GM23248 (cell line): ENCODE results near the gene GDF10. TPM values are rescaled to one million over a fixed set of nuclear protein-coding genes. Genes with fewer than 3 reads are reported as not detected.

ENCODE experiments used
- DNase-seq: peaks from one replicate; pipeline ENCODE4 v3.0.0-alpha.2; 2015
- H2AFZ ChIP-seq: fragments of 200-600 bp; sonication (generic); 2 replicates; pipeline ENCODE4 v1.6.1; 2016; ENCODE audit warnings: antibody characterized with exemption
- H3F3A ChIP-seq: fragments of 200-600 bp; sonication (generic); 2 replicates; pipeline ENCODE4 v1.6.1; 2016; ENCODE audit warnings: mild to moderate bottlenecking, antibody characterized with exemption, mixed run types; ENCODE audit not compliant: insufficient read depth
- H3K27ac ChIP-seq: fragments of 200-600 bp; sonication (generic); 2 replicates; pipeline ENCODE4 v1.5.1; 2016; ENCODE audit warnings: mild to moderate bottlenecking
- H3K27me3 ChIP-seq: fragments of 200-600 bp; sonication (generic); replicated peaks from 2 replicates; pipeline ENCODE4 v1.6.1; 2016; ENCODE audit warnings: mild to moderate bottlenecking; ENCODE audit not compliant: insufficient read depth
- H3K36me3 ChIP-seq: fragments of 200-600 bp; sonication (generic); 2 replicates; pipeline ENCODE4 v1.6.1; 2016; ENCODE audit warnings: low read depth, mild to moderate bottlenecking
- H3K4me1 ChIP-seq: fragments of 200-600 bp; sonication (generic); 2 replicates; pipeline ENCODE4 v1.6.1; 2016; ENCODE audit warnings: mild to moderate bottlenecking; ENCODE audit not compliant: insufficient read depth
- H3K4me2 ChIP-seq: fragments of 200-600 bp; sonication (generic); one replicate; pipeline ENCODE4 v1.6.1; 2016; ENCODE audit warnings: mild to moderate bottlenecking; ENCODE audit not compliant: unreplicated experiment
- H3K4me3 ChIP-seq: fragments of 200-600 bp; sonication (generic); 2 replicates; pipeline ENCODE4 v1.5.1; 2016; ENCODE audit warnings: mild to moderate bottlenecking
- H3K79me2 ChIP-seq: fragments of 200-600 bp; sonication (generic); 2 replicates; pipeline ENCODE4 v1.6.1; 2016; ENCODE audit warnings: mild to moderate bottlenecking; ENCODE audit not compliant: insufficient read depth
- H3K9ac ChIP-seq: fragments of 200-600 bp; sonication (generic); 2 replicates; pipeline ENCODE4 v1.6.1; 2016; ENCODE audit warnings: mild to moderate bottlenecking
- H3K9me2 ChIP-seq: fragments of 200-600 bp; sonication (generic); 2 replicates; pipeline ENCODE4 v1.6.1; 2016; ENCODE audit warnings: mixed run types, mild to moderate bottlenecking, moderate library complexity; ENCODE audit not compliant: insufficient read depth
- H3K9me3 ChIP-seq: fragments of 200-600 bp; sonication (generic); one replicate; pipeline ENCODE4 v1.6.1; 2017; ENCODE audit warnings: low read depth
- H4K20me1 ChIP-seq: fragments of 200-600 bp; sonication (generic); 2 replicates; pipeline ENCODE4 v1.6.0; 2016; ENCODE audit not compliant: insufficient read depth
- EZH2 ChIP-seq: fragments of 200-600 bp; sonication (generic); IDR thresholded peaks from 2 replicates; pipeline ENCODE4 v1.6.1; 2018; ENCODE audit warnings: antibody characterized with exemption, mild to moderate bottlenecking; ENCODE audit not compliant: insufficient read depth, poor library complexity, severe bottlenecking
- EZH2phosphoT487 ChIP-seq: fragments of 200-600 bp; sonication (generic); IDR thresholded peaks from 2 replicates; pipeline ENCODE4 v1.6.1; 2018; ENCODE audit warnings: antibody characterized with exemption, moderate library complexity, mild to moderate bottlenecking, low read depth; ENCODE audit not compliant: insufficient read depth
- WGBS, 2 experiments: methylation state at CpG; one replicate each; pipeline ENCODE4 v1.1.6; 2015 to 2017; ENCODE audit warnings: low lambda C conversion rate in 2 of 2, low coverage in 1 of 2; ENCODE audit errors: missing lambda C conversion rate in 2 of 2; 5-methylcytosine and 5-hydroxymethylcytosine counted together
- in situ Hi-C: fragments of 300-500 bp; cut with MboI; formaldehyde crosslinking; loops from 2 replicates; pipeline ENCODE4 v1.15.0; 2020
- polyA plus RNA-seq: library from polyadenylated mRNA; unstranded; fragments of >200 nt; fragmentation: Nextera tagmentation; extraction: Ambion mirVana; gene quantifications from 2 replicates; pipeline ENCODE4 v1.2.1, GENCODE V29; 2016
- total RNA-seq: library from RNA; depleted of rRNA; stranded (reverse); fragments of >200 nt; shearing (Covaris generic); gene quantifications from 2 replicates; pipeline ENCODE4 v1.2.3, GENCODE V29; 2014

The GDF10 gene
- total and polyA plus RNA-seq, 2 experiments from 2014 or later: 0.08 to 0.22 TPM

DNA sequence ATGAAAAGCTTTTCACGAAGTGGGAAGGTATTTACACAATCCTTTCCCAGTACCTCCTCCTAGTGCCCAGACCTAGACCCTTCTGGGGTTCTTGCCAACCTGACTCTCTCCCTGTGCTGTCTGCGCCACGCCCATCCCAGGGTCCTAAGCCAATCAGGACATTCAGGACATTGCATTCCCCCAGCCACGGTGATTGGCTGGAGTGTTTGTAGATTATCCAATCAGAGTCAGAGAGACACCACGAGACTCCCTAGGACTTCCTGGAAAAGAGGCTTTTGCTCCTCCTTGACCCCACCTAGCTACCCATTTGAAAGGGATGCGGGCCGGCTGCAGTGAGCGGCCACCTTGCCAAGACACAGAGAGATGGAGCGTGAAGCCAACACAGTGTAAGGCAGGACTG lies 18.7 kb downstream of the GDF10 start:
- 58 to 62% methylated on average over 9 of the region's 9 CpGs for WGBS, 2 experiments
- H2AFZ ChIP-seq: no peak overlapping the region
- H3K27ac ChIP-seq: no peak overlapping the region
- H3K9me3 ChIP-seq: no peaks in the 10 kb centered on the region
- H3K27me3 ChIP-seq: peaks cover 19% of the 10 kb centered on the region
- no peaks in the 10 kb centered on the region for H3K36me3 ChIP-seq
- H3K9me2 ChIP-seq: no peaks in the 10 kb centered on the region
- no peak overlapping the region for H3K4me3 ChIP-seq
- DNase-seq: no peak
- no peaks in the 10 kb centered on the region for H4K20me1 ChIP-seq
- no peak overlapping the region for H3K9ac ChIP-seq
- H3F3A ChIP-seq: no peaks in the 10 kb centered on the region
- no peak overlapping the region for H3K4me2 ChIP-seq
- H3K4me1 ChIP-seq: no peaks in the 10 kb centered on the region
- in situ Hi-C loops: no loop called here
- H3K79me2 ChIP-seq: no peaks in the 10 kb centered on the region
- TF ChIP-seq EZH2: no peak
- TF ChIP-seq EZH2phosphoT487: no peak

DNA sequence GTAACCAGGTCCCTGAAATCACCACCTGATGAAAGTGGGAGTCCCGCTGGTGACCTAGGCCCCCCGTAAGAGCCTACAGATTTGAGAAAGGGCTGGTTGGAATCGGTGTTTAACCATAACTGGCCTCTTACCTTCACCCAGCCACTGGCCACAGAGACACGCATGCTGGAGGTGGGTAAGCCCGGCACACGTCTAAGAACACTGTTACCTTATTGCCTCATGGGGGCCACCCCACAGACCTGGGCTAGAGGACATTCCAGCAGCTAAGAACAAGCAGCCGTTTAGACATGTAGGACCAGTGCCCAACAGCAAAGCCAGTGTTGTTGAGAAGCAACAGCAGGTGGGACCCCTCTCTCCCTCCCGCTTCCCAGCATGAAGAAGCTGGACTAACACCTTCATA lies 19.8 kb downstream of the GDF10 start:
- no peak overlapping the region for H2AFZ ChIP-seq
- H3K27ac ChIP-seq: no peak overlapping the region
- no peaks in the 10 kb centered on the region for H3K36me3 ChIP-seq
- no peaks in the 10 kb centered on the region for H3K79me2 ChIP-seq
- H3K4me1 ChIP-seq: no peaks in the 10 kb centered on the region
- H3F3A ChIP-seq: no peaks in the 10 kb centered on the region
- TF ChIP-seq EZH2: no peak
- no peak for TF ChIP-seq EZH2phosphoT487
- in situ Hi-C loops: no loop called here
- H3K9ac ChIP-seq: no peak overlapping the region
- H3K4me3 ChIP-seq: no peak overlapping the region
- no peak overlapping the region for H3K4me2 ChIP-seq
- H3K27me3 ChIP-seq: peaks cover 29% of the 10 kb centered on the region
- WGBS, 2 experiments: 57% methylated on average over 8 of the region's 8 CpGs
- H3K9me2 ChIP-seq: no peaks in the 10 kb centered on the region
- no peaks in the 10 kb centered on the region for H4K20me1 ChIP-seq
- H3K9me3 ChIP-seq: no peaks in the 10 kb centered on the region
- DNase-seq: no peak

DNA sequence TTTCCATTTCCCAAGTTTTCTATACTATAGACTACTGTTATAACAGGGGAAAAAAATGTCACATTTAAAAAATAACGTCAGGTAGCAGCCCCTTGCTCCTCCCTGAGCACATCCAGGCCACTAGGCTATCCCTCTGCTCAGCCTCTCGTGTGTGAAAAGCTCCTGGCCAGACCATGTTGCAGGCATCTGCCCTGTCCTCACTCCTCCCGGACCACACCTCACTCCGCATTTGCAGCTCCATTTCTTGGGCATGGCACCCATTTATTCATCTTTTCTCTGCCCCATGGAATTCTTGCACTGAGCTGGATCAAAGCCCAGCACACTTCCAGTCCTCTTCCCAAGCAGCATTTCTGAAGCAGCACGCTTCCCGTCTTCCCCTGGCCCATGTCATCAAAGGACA lies 20.8 kb downstream of the GDF10 start:
- Histone ChIP-seq H3K4me2 (no peak overlapping the region), H3K9me2 (no peaks in the 10 kb centered on the region), H3K9me3 (no peaks in the 10 kb centered on the region), H3K79me2 (no peaks in the 10 kb centered on the region), H3K4me3 (no peak overlapping the region), H4K20me1 (no peaks in the 10 kb centered on the region), H3K4me1 (no peaks in the 10 kb centered on the region), H3F3A (no peaks in the 10 kb centered on the region), H3K27ac (no peak overlapping the region), H3K9ac (no peak overlapping the region), H3K27me3 (peaks cover 29% of the 10 kb centered on the region), H3K36me3 (no peaks in the 10 kb centered on the region), H2AFZ (no peak overlapping the region)
- no peak for DNase-seq
- TF ChIP-seq EZH2 (no peak), EZH2phosphoT487 (no peak)
- WGBS, 2 experiments: 36 to 40% methylated on average over 6 of the region's 6 CpGs
- in situ Hi-C loops: no loop called here

GRCh38 chr10:47321521-47322195 lies 21.7 kb downstream of the GDF10 start:
- H3K79me2 ChIP-seq: no peaks in the 10 kb centered on the region
- H3K4me3 ChIP-seq: no peak overlapping the region
- no peaks in the 10 kb centered on the region for H3K9me2 ChIP-seq
- no peak overlapping the region for H3K4me2 ChIP-seq
- DNase-seq: no peak
- WGBS, 2 experiments: 35 to 39% methylated on average over 7 to 8 of the region's 8 CpGs
- H3K9me3 ChIP-seq: no peaks in the 10 kb centered on the region
- no peaks in the 10 kb centered on the region for H3F3A ChIP-seq
- H2AFZ ChIP-seq: no peak overlapping the region
- peaks cover 29% of the 10 kb centered on the region for H3K27me3 ChIP-seq
- H3K9ac ChIP-seq: no peak overlapping the region
- no peaks in the 10 kb centered on the region for H3K4me1 ChIP-seq
- in situ Hi-C loops: no loop called here
- no peak overlapping the region for H3K27ac ChIP-seq
- TF ChIP-seq EZH2: no peak
- TF ChIP-seq EZH2phosphoT487: no peak
- H4K20me1 ChIP-seq: no peaks in the 10 kb centered on the region
- H3K36me3 ChIP-seq: no peaks in the 10 kb centered on the region
